ENCODE measurements around the gene DYDC1. TPM values are rescaled to one million over a fixed set of nuclear protein-coding genes. Genes with fewer than 3 reads are reported as not detected.

The DYDC1 gene
- polyA plus RNA-seq, 1 of the 3 experiments (the other 2 are of a cell fraction): not detected

DNA sequence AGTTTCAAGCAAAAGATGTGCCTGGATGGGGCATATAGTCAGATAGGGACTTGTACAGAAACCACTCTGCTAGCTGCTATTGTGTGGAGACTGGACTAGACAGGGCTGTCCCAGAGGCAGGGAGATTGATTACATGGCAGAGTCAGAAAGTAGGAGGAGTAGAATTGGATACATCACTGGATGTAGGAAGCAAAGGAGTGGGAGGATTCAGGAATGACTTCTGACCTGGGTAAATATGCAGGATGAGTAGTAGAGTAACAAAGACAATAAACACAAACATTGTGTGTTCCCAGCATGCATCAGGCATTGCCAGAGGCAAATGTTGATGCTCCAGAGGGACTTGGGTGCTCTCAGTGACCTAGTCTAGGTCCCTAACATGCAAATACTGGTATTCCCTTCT, 36.2 kb downstream of the DYDC1 start:
- Histone ChIP-seq H3K4me1 (ENCODE audit: control insufficient read depth in 1 of 2, insufficient read depth in 2 of 2, low read depth in 1 of 2, low read length in 1 of 2) (no peaks in the 10 kb centered on the region), H3K79me2 (ENCODE audit: insufficient read depth) (no peaks in the 10 kb centered on the region), H3F3A (replicated peaks; ENCODE audit: insufficient read depth) (no peaks in the 10 kb centered on the region), H2AFZ (ENCODE audit: low read depth) (no peak overlapping the region), H3K27me3 (ENCODE audit: insufficient read depth) (no peaks in the 10 kb centered on the region), H3K9ac (no peak overlapping the region), H4K20me1 (ENCODE audit: insufficient read depth) (no peaks in the 10 kb centered on the region), H3K9me3 (no peaks in the 10 kb centered on the region), H3K4me2 (no peak overlapping the region), H3K36me3 (replicated peaks in 1 of 2; ENCODE audit: control insufficient read depth in 1 of 2, insufficient read depth in 2 of 2, low read length in 1 of 2) (no peaks in the 10 kb centered on the region), H3K9me2 (no peaks in the 10 kb centered on the region), H3K27ac (ENCODE audit: low read depth in 2 of 2, low read length in 1 of 2) (no peak overlapping the region), H3K4me3 (ENCODE audit: low read depth in 2 of 2, low read length in 1 of 2) (no peak overlapping the region)
- CTCF ChIA-PET: no interaction called here
- TF ChIP-seq RFX5 (IDR thresholded peaks at IDR 0.05; ENCODE audit: low read length): no peak
- TF ChIP-seq TAF1 (IDR thresholded peaks at IDR 0.05; ENCODE audit: borderline replicate concordance, low read depth, low read length): no peak
- no peak for TF ChIP-seq SIN3A (IDR thresholded peaks at IDR 0.05; ENCODE audit: borderline replicate concordance, low read depth, low read length)
- TF ChIP-seq TEAD4 (IDR thresholded peaks at IDR 0.05; ENCODE audit: borderline replicate concordance, insufficient read depth): no peak
- TF ChIP-seq, protein P1, sequence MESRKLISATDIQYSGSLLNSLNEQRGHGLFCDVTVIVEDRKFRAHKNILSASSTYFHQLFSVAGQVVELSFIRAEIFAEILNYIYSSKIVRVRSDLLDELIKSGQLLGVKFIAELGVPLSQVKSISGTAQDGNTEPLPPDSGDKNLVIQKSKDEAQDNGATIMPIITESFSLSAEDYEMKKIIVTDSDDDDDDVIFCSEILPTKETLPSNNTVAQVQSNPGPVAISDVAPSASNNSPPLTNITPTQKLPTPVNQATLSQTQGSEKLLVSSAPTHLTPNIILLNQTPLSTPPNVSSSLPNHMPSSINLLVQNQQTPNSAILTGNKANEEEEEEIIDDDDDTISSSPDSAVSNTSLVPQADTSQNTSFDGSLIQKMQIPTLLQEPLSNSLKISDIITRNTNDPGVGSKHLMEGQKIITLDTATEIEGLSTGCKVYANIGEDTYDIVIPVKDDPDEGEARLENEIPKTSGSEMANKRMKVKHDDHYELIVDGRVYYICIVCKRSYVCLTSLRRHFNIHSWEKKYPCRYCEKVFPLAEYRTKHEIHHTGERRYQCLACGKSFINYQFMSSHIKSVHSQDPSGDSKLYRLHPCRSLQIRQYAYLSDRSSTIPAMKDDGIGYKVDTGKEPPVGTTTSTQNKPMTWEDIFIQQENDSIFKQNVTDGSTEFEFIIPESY (IDR thresholded peaks at IDR 0.05; ENCODE audit: borderline replicate concordance, low read depth): no peak
- TF ChIP-seq, protein P2, sequence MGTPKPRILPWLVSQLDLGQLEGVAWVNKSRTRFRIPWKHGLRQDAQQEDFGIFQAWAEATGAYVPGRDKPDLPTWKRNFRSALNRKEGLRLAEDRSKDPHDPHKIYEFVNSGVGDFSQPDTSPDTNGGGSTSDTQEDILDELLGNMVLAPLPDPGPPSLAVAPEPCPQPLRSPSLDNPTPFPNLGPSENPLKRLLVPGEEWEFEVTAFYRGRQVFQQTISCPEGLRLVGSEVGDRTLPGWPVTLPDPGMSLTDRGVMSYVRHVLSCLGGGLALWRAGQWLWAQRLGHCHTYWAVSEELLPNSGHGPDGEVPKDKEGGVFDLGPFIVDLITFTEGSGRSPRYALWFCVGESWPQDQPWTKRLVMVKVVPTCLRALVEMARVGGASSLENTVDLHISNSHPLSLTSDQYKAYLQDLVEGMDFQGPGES (IDR thresholded peaks at IDR 0.05; ENCODE audit: low read depth, low read length): no peak
- TF ChIP-seq JUND (IDR thresholded peaks at IDR 0.05): no peak
- TF ChIP-seq, protein P3, sequence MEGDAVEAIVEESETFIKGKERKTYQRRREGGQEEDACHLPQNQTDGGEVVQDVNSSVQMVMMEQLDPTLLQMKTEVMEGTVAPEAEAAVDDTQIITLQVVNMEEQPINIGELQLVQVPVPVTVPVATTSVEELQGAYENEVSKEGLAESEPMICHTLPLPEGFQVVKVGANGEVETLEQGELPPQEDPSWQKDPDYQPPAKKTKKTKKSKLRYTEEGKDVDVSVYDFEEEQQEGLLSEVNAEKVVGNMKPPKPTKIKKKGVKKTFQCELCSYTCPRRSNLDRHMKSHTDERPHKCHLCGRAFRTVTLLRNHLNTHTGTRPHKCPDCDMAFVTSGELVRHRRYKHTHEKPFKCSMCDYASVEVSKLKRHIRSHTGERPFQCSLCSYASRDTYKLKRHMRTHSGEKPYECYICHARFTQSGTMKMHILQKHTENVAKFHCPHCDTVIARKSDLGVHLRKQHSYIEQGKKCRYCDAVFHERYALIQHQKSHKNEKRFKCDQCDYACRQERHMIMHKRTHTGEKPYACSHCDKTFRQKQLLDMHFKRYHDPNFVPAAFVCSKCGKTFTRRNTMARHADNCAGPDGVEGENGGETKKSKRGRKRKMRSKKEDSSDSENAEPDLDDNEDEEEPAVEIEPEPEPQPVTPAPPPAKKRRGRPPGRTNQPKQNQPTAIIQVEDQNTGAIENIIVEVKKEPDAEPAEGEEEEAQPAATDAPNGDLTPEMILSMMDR (IDR thresholded peaks at IDR 0.05): no peak
- no peak for DNase-seq
- POLR2A ChIA-PET: no interaction called here

DNA sequence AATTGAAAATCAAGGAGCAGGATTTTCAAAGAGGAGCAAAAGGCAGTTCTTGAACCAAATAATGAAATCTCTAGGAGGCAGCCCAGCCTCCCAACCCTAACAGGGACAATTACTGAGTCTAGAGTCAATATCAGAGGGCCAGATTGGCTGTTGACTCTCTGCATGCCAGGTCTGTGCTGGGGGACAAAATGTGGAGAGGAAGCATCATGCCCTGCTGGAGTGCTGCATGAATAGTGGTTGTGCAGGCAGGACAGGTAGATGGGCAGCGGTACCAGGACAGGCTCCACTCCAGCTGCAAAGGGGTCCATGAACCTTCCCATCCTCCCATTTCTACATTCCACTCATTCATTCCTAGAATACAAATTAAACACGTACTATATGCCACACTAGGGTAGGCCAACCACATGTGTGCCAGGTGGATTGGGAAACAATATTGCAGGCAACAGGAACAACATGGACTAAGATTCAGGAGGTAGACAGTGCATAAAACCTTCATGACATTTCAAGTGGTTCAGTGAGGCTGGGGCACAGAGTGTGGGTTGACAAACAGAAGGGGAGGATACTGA, 36.7 kb downstream of the DYDC1 start:
- WGBS (ENCODE audit: low lambda C conversion rate): 37% methylated on average over 2 of the region's 2 CpGs
- H3K4me2 ChIP-seq: no peak overlapping the region
- H3K27ac ChIP-seq (ENCODE audit: low read depth in 2 of 2, low read length in 1 of 2): no peak overlapping the region
- H3F3A ChIP-seq (replicated peaks; ENCODE audit: insufficient read depth): no peaks in the 10 kb centered on the region
- CTCF ChIA-PET: no interaction called here
- H3K27me3 ChIP-seq (ENCODE audit: insufficient read depth): no peaks in the 10 kb centered on the region
- H2AFZ ChIP-seq (ENCODE audit: low read depth): no peak overlapping the region
- TF ChIP-seq, protein P2 (IDR thresholded peaks at IDR 0.05; ENCODE audit: low read depth, low read length): no peak
- TF ChIP-seq NFIC (IDR thresholded peaks at IDR 0.05; ENCODE audit: borderline replicate concordance) (no peak), CHD2 (IDR thresholded peaks at IDR 0.05; ENCODE audit: low read length, partially characterized antibody) (no peak), TCF12 (IDR thresholded peaks at IDR 0.05) (no peak), GABPA (IDR thresholded peaks at IDR 0.05; ENCODE audit: low read depth) (no peak), RCOR1 (IDR thresholded peaks at IDR 0.05; ENCODE audit: low read length) (no peak), MEF2A (IDR thresholded peaks at IDR 0.05; ENCODE audit: borderline replicate concordance, low read depth) (no peak), JUND (IDR thresholded peaks at IDR 0.05) (no peak)
- TF ChIP-seq, protein P4, sequence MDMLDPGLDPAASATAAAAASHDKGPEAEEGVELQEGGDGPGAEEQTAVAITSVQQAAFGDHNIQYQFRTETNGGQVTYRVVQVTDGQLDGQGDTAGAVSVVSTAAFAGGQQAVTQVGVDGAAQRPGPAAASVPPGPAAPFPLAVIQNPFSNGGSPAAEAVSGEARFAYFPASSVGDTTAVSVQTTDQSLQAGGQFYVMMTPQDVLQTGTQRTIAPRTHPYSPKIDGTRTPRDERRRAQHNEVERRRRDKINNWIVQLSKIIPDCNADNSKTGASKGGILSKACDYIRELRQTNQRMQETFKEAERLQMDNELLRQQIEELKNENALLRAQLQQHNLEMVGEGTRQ (IDR thresholded peaks at IDR 0.05; ENCODE audit: borderline replicate concordance, low read depth, low read length): no peak
- TF ChIP-seq, protein P5, sequence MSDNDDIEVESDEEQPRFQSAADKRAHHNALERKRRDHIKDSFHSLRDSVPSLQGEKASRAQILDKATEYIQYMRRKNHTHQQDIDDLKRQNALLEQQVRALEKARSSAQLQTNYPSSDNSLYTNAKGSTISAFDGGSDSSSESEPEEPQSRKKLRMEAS (IDR thresholded peaks at IDR 0.05; ENCODE audit: low read depth): no peak
- POLR2A ChIA-PET: no interaction called here
- H3K4me3 ChIP-seq (ENCODE audit: low read depth in 2 of 2, low read length in 1 of 2): no peak overlapping the region
- H3K9me2 ChIP-seq: no peaks in the 10 kb centered on the region
- no peaks in the 10 kb centered on the region for H3K36me3 ChIP-seq (replicated peaks in 1 of 2; ENCODE audit: control insufficient read depth in 1 of 2, insufficient read depth in 2 of 2, low read length in 1 of 2)
- H4K20me1 ChIP-seq (ENCODE audit: insufficient read depth): no peaks in the 10 kb centered on the region
- no peaks in the 10 kb centered on the region for H3K9me3 ChIP-seq
- no peaks in the 10 kb centered on the region for H3K4me1 ChIP-seq (ENCODE audit: control insufficient read depth in 1 of 2, insufficient read depth in 2 of 2, low read depth in 1 of 2, low read length in 1 of 2)
- no peak for DNase-seq
- H3K79me2 ChIP-seq (ENCODE audit: insufficient read depth): no peaks in the 10 kb centered on the region
- H3K9ac ChIP-seq: no peak overlapping the region
